ENCODE measurements around the gene CEACAM4.
"Not testable (repeated sequence)": the region's sequence is repeated elsewhere in the genome, so short reads cannot be mapped to it uniquely, and the experiment has no call there.

Gene CEACAM4

DNA sequence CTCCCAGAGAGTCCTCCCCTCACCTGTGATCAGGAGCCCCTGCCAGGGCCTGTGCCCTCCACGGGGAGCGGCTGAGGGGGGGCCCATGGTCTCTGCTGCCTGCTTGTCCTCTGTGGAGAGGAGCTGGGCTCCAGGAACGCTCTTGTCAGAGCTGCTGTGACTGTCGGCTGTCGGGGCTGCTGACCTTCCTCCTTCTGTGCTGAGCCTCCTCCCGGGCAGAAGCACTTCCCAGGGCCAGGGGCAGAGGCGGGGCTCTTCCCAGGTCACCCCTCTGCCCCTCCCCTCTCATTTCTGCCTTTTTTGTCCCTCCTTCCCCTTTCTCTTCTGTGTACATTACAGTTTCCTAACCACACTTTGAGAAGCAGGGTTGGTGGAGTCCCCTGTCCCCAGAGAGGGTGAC is at the start of gene CEACAM4:
CEACAM4 (minus strand) TSS at position 198 of the 400 bp plus-strand sequence; CDS start at position 87, 111 bp downstream.
- no peak for DNase-seq (ENCODE audit: low read depth)
- TF ChIP-seq, protein P1, sequence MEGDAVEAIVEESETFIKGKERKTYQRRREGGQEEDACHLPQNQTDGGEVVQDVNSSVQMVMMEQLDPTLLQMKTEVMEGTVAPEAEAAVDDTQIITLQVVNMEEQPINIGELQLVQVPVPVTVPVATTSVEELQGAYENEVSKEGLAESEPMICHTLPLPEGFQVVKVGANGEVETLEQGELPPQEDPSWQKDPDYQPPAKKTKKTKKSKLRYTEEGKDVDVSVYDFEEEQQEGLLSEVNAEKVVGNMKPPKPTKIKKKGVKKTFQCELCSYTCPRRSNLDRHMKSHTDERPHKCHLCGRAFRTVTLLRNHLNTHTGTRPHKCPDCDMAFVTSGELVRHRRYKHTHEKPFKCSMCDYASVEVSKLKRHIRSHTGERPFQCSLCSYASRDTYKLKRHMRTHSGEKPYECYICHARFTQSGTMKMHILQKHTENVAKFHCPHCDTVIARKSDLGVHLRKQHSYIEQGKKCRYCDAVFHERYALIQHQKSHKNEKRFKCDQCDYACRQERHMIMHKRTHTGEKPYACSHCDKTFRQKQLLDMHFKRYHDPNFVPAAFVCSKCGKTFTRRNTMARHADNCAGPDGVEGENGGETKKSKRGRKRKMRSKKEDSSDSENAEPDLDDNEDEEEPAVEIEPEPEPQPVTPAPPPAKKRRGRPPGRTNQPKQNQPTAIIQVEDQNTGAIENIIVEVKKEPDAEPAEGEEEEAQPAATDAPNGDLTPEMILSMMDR (IDR thresholded peaks at IDR 0.05; ENCODE audit: insufficient read depth, low read depth, low read length, missing control alignments): no peak
- H3K4me3 ChIP-seq (ENCODE audit: low read length): no peak within 1 kb of the TSS

GRCh38 chr19:41671486-41671885 is 44.6 kb upstream of the CEACAM4 start:
- H3K4me3 ChIP-seq (ENCODE audit: low read length): no peak overlapping the region
- DNase-seq (ENCODE audit: low read depth): no peak
- TF ChIP-seq, protein P1 (IDR thresholded peaks at IDR 0.05; ENCODE audit: insufficient read depth, low read depth, low read length, missing control alignments): no peak

GRCh38 chr19:41670755-41671154 is 43.9 kb upstream of the CEACAM4 start:
- no peak for DNase-seq (ENCODE audit: low read depth)
- TF ChIP-seq, protein P1 (IDR thresholded peaks at IDR 0.05; ENCODE audit: insufficient read depth, low read depth, low read length, missing control alignments): no peak
- no peak overlapping the region for H3K4me3 ChIP-seq (ENCODE audit: low read length)

DNA sequence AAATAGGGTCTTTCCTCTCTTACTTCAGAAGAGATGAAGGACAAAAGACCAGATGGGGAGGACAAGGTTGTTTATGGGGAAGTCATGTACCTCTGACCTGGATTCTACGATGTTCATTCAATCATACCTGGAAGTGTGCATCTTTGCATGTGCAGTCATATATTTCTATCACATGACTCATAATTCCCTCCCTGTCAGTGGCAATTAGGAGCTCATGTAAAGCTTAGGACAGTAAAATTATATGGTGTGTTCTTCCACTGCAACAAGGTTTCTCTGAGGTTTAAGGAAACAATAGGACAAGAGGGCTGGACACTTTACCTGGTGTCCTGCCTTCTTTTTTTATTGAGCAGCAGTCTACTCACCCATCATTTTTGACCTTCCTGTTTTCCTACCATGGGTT is 41.4 kb upstream of the CEACAM4 start:
- no peak overlapping the region for H3K4me3 ChIP-seq (ENCODE audit: low read length)
- no peak for DNase-seq (ENCODE audit: low read depth)
- TF ChIP-seq, protein P1 (IDR thresholded peaks at IDR 0.05; ENCODE audit: insufficient read depth, low read depth, low read length, missing control alignments): no peak

DNA sequence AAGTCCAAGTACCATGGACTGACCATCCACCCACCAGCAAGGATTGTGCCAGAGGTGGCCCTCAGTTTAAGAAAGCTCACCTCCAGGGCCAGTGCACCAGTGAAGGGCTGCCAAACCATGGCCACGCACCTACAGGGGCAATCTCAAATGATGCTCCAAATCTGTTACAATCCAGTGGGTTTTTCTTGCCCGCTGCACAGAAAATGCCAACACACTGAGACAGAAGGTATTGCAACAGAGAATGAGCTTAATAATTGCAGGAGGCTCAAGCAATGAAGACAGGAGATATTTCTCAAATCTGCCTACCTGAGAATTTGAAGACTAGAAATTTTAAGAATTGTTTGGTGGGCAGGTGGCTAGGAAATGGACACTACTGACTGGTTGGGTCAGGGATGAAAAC is 39.2 kb upstream of the CEACAM4 start:
- no peak for DNase-seq (ENCODE audit: low read depth)
- TF ChIP-seq, protein P1 (IDR thresholded peaks at IDR 0.05; ENCODE audit: insufficient read depth, low read depth, low read length, missing control alignments): no peak

GRCh38 chr19:41657157-41657556 is 30.3 kb upstream of the CEACAM4 start:
- TF ChIP-seq, protein P1 (IDR thresholded peaks at IDR 0.05; ENCODE audit: insufficient read depth, low read depth, low read length, missing control alignments): no peak
- no peak overlapping the region for H3K4me3 ChIP-seq (ENCODE audit: low read length)
- DNase-seq (ENCODE audit: low read depth): no peak

More for the DNA sequence above, 39.2 kb upstream of the CEACAM4 start:
- no peak overlapping the region for H3K4me3 ChIP-seq (ENCODE audit: low read length)

DNA sequence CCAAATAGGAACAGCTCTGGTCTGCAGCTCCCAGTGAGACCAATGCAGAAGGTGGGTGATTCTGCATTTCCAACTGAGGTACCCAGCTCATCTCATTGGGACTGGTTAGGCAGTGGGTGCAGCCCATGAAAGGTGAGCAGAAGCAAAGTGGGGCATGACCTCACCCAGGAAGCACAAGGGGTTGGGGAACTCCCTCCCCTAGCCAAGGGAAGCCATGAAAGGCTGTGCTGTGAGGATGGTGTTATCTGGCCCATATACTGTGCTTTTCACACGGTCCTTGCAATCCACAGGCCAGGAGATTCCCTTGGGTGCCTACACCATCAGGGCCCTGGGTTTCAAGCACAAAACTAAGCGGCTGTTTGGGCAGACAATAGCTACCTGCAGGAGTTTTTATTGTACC is 29.9 kb upstream of the CEACAM4 start:
- not testable (repeated sequence) for DNase-seq (ENCODE audit: low read depth); H3K4me3 ChIP-seq (ENCODE audit: low read length)

Data from epithelial cell of esophagus (primary cell).